H9 (cell line): ENCODE data around the gene ETNK2. TPM values are rescaled to one million over a fixed set of nuclear protein-coding genes. Genes with fewer than 3 reads are reported as not detected.

Experiments
- DNase-seq: peaks from one replicate; pipeline ENCODE4 v3.0.0-alpha.2; 2017
- H2AFZ ChIP-seq: one replicate; pipeline ENCODE4 v1.6.1; 2013; ENCODE audit warnings: mild to moderate bottlenecking, low read length, control low read depth, moderate library complexity
- H2AK5ac ChIP-seq: 2 replicates; pipeline ENCODE4 v1.6.1; 2013; ENCODE audit warnings: low read length, control low read depth, mixed read lengths; ENCODE audit not compliant: insufficient read length
- H2BK120ac ChIP-seq: one replicate; pipeline ENCODE4 v1.6.1; 2013; ENCODE audit warnings: low read depth, mild to moderate bottlenecking, low read length, control low read depth, inconsistent platforms; ENCODE audit not compliant: poor library complexity, severe bottlenecking
- H2BK12ac ChIP-seq: 2 replicates; pipeline ENCODE4 v1.6.1; 2013; ENCODE audit warnings: low read length, control low read depth, mixed read lengths, low read depth; ENCODE audit not compliant: insufficient read length
- H2BK15ac ChIP-seq: 2 replicates; pipeline ENCODE4 v1.6.1; 2013; ENCODE audit warnings: low read depth, low read length, control low read depth
- H2BK20ac ChIP-seq: one replicate; pipeline ENCODE4 v1.6.1; 2013; ENCODE audit warnings: low read depth, mild to moderate bottlenecking, low read length, control low read depth, inconsistent platforms; ENCODE audit not compliant: poor library complexity, severe bottlenecking
- H2BK5ac ChIP-seq: 2 replicates; pipeline ENCODE4 v1.6.1; 2013; ENCODE audit warnings: low read length, control low read depth, mixed read lengths; ENCODE audit not compliant: insufficient read length
- H3K14ac ChIP-seq: 2 replicates; pipeline ENCODE4 v1.6.1; 2013; ENCODE audit warnings: low read length, control low read depth; ENCODE audit not compliant: insufficient read depth
- H3K18ac ChIP-seq: 2 replicates; pipeline ENCODE4 v1.6.1; 2013; ENCODE audit warnings: low read depth, mild to moderate bottlenecking, mixed read lengths, low read length, control low read depth; ENCODE audit not compliant: insufficient read length
- H3K23ac ChIP-seq: 2 replicates; pipeline ENCODE4 v1.6.1; 2013; ENCODE audit warnings: low read length, control low read depth, mixed read lengths, low read depth; ENCODE audit not compliant: insufficient read length
- H3K23me2 ChIP-seq: 2 replicates; pipeline ENCODE4 v1.6.1; 2013; ENCODE audit warnings: low read depth, mild to moderate bottlenecking, mixed read lengths, low read length, control low read depth; ENCODE audit not compliant: insufficient read length, poor library complexity, severe bottlenecking
- H3K27ac ChIP-seq: 2 replicates; pipeline ENCODE4 v1.5.1; 2013; ENCODE audit warnings: low read length, control low read depth, mixed read lengths, low read depth; ENCODE audit not compliant: insufficient read length
- H3K27me3 ChIP-seq: 2 replicates; pipeline ENCODE4 v1.6.1; 2013; ENCODE audit warnings: low read length, control low read depth, inconsistent platforms; ENCODE audit not compliant: insufficient read depth
- H3K4ac ChIP-seq: 2 replicates; pipeline ENCODE4 v1.6.1; 2013; ENCODE audit warnings: low read depth, mild to moderate bottlenecking, control low read depth, inconsistent platforms, low read length, moderate library complexity
- H3K4me1 ChIP-seq: 2 replicates; pipeline ENCODE4 v1.6.1; 2013; ENCODE audit warnings: low read length, control low read depth, inconsistent platforms; ENCODE audit not compliant: insufficient read depth
- H3K4me2 ChIP-seq: 2 replicates; pipeline ENCODE4 v1.6.1; 2013; ENCODE audit warnings: low read length, control low read depth, mixed read lengths; ENCODE audit not compliant: insufficient read length, insufficient read depth
- H3K56ac ChIP-seq: 2 replicates; pipeline ENCODE4 v1.6.1; 2013; ENCODE audit warnings: low read depth, mild to moderate bottlenecking, mixed read lengths, low read length, control low read depth; ENCODE audit not compliant: insufficient read length
- H3K79me1 ChIP-seq: 2 replicates; pipeline ENCODE4 v1.6.1; 2013; ENCODE audit warnings: low read depth, mild to moderate bottlenecking, moderate library complexity, low read length, control low read depth, inconsistent platforms; ENCODE audit not compliant: insufficient read depth, poor library complexity, severe bottlenecking
- H3K79me2 ChIP-seq: 2 replicates; pipeline ENCODE4 v1.6.1; 2013; ENCODE audit warnings: low read length, control low read depth, inconsistent platforms; ENCODE audit not compliant: insufficient read depth
- H3K9ac ChIP-seq: 2 replicates; pipeline ENCODE4 v1.6.1; 2013; ENCODE audit warnings: low read length, control low read depth, mixed read lengths; ENCODE audit not compliant: insufficient read length; ENCODE audit errors: extremely low read depth
- H3K9me3 ChIP-seq: one replicate; pipeline ENCODE4 v1.6.1; 2013; ENCODE audit warnings: low read depth, low read length, inconsistent platforms; ENCODE audit not compliant: control insufficient read depth
- H3T11ph ChIP-seq: one replicate; pipeline ENCODE4 v1.6.1; 2013; ENCODE audit warnings: mild to moderate bottlenecking, low read length, control low read depth, inconsistent platforms
- H4K20me1 ChIP-seq: one replicate; pipeline ENCODE4 v1.6.1; 2013; ENCODE audit not compliant: control insufficient read depth, insufficient read length, insufficient read depth
- H4K5ac ChIP-seq: 2 replicates; pipeline ENCODE4 v1.6.1; 2013; ENCODE audit warnings: low read depth, mild to moderate bottlenecking, mixed read lengths, low read length, control low read depth; ENCODE audit not compliant: insufficient read length
- H4K8ac ChIP-seq: replicated peaks from 2 replicates; pipeline ENCODE4 v1.6.1; 2013; ENCODE audit warnings: low read length, control low read depth, mixed read lengths, low read depth; ENCODE audit not compliant: insufficient read length
- H4K91ac ChIP-seq: 2 replicates; pipeline ENCODE4 v1.6.1; 2013; ENCODE audit warnings: low read depth, mild to moderate bottlenecking, moderate library complexity, mixed read lengths, low read length, control low read depth; ENCODE audit not compliant: insufficient read length
- H3K27ac Mint-ChIP-seq, 3 experiments: 2 replicates in 2 of 3; 3 replicates in 1 of 3; pipeline ENCODE4 v1.8.0; 2020 to 2021; ENCODE audit warnings: mixed read lengths in 3 of 3, mild to moderate bottlenecking in 1 of 3, moderate library complexity in 1 of 3
- H3K27me3 Mint-ChIP-seq: 2 replicates; pipeline ENCODE4 v1.8.0; 2021; ENCODE audit warnings: low read depth, mild to moderate bottlenecking, moderate library complexity, mixed read lengths
- H3K36me3 Mint-ChIP-seq, 3 experiments: 2 replicates in 2 of 3; 3 replicates in 1 of 3; pipeline ENCODE4 v1.8.0; 2020 to 2021; ENCODE audit warnings: low read depth in 3 of 3, mixed read lengths in 3 of 3; ENCODE audit not compliant: insufficient read depth in 1 of 3
- H3K4me1 Mint-ChIP-seq, 2 experiments: 2 replicates each; pipeline ENCODE4 v1.8.0; 2020; ENCODE audit warnings: mixed read lengths in 2 of 2
- H3K4me3 Mint-ChIP-seq, 2 experiments: 2 replicates in 1 of 2; 3 replicates in 1 of 2; pipeline ENCODE4 v1.8.0; 2020 to 2021; ENCODE audit warnings: mild to moderate bottlenecking in 2 of 2, mixed read lengths in 2 of 2, moderate library complexity in 1 of 2
- H3K9me3 Mint-ChIP-seq, 2 experiments: 2 replicates in 1 of 2; 3 replicates in 1 of 2; pipeline ENCODE4 v1.8.0; 2020; ENCODE audit warnings: mild to moderate bottlenecking in 2 of 2, mixed read lengths in 2 of 2, moderate library complexity in 1 of 2
- WGBS: extraction: QIAGEN DNeasy Blood & Tissue Kit; methylation state at CpG from one replicate; pipeline ENCODE4 v1.1.7; 2013; ENCODE audit warnings: missing lambda C conversion rate, low lambda C conversion rate, mixed read lengths; ENCODE audit not compliant: insufficient read length; ENCODE audit errors: extremely low coverage; 5-methylcytosine and 5-hydroxymethylcytosine counted together
- total RNA-seq: library from RNA; stranded (reverse); gene quantifications from 2 replicates; pipeline ENCODE4 v1.2.1, GENCODE V29; 2021
- TF ChIP-seq, protein P1 (sequence below): fragments of 200-600 bp; sonication (generic); conservative IDR thresholded peaks from 3 replicates; pipeline ENCODE4 v1.8.0; 2021; ENCODE audit warnings: antibody characterized with exemption, mild to moderate bottlenecking

ETNK2 gene
- total RNA-seq, 1 experiment from 2014 or later, result 17.6 TPM

DNA sequence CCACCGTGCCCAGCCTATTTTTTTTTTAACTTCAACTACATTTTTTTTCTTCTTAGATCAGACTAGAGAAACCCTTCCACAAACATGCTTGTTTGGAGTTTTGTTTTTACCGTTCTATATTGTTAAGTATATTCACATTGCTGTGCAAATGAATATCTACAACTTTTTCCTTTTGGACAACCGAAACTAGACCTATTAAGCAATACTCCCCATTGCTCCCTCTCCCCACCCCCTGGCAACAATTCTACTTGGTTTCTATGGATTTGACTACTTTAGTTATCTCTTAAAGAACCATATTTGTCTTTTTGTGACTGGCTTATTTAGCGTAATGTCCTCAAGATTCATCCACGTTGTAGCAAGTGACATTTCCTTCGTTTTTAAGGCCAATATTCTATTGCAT, 19.1 kb downstream of the ETNK2 start:
- Histone ChIP-seq H4K91ac (no peak overlapping the region), H2BK120ac (no peak overlapping the region), H4K20me1 (no peaks in the 10 kb centered on the region), H3K9ac (no peak overlapping the region), H4K8ac (no peak overlapping the region), H3K9me3 (no peaks in the 10 kb centered on the region), H2AK5ac (no peak overlapping the region), H3K14ac (no peak overlapping the region), H3K79me1 (no peaks in the 10 kb centered on the region), H3K4me1 (no peaks in the 10 kb centered on the region; the same call in 1 of the 2 replicates), H2BK20ac (no peak overlapping the region), H2BK15ac (no peak overlapping the region), H3K23ac (no peak overlapping the region), H3K27ac (no peak overlapping the region), H3K27me3 (no peaks in the 10 kb centered on the region), H3K18ac (no peak overlapping the region), H3K4me2 (no peak overlapping the region), H2BK12ac (no peak overlapping the region), H2BK5ac (no peak overlapping the region), H3K23me2 (peaks cover 4% of the 10 kb centered on the region), H3K79me2 (no peaks in the 10 kb centered on the region), H3K56ac (no peak overlapping the region), H2AFZ (no peak overlapping the region), H3K4ac (no peak overlapping the region), H4K5ac (no peak overlapping the region), H3T11ph (no peak overlapping the region)
- no peak overlapping the region for H3K27ac Mint-ChIP-seq
- DNase-seq, result no peak
- H3K27me3 Mint-ChIP-seq, result no peaks in the 10 kb centered on the region; the same call in 1 of the 2 replicates
- no CpG with 5 or more reads among the region's 6 CpGs for WGBS
- H3K9me3 Mint-ChIP-seq, result no peaks in the 10 kb centered on the region; a peak in 1 of 5 replicates
- peaks cover 21 to 27% of the 10 kb centered on the region in 2 experiments for H3K4me1 Mint-ChIP-seq
- TF ChIP-seq, protein P1, sequence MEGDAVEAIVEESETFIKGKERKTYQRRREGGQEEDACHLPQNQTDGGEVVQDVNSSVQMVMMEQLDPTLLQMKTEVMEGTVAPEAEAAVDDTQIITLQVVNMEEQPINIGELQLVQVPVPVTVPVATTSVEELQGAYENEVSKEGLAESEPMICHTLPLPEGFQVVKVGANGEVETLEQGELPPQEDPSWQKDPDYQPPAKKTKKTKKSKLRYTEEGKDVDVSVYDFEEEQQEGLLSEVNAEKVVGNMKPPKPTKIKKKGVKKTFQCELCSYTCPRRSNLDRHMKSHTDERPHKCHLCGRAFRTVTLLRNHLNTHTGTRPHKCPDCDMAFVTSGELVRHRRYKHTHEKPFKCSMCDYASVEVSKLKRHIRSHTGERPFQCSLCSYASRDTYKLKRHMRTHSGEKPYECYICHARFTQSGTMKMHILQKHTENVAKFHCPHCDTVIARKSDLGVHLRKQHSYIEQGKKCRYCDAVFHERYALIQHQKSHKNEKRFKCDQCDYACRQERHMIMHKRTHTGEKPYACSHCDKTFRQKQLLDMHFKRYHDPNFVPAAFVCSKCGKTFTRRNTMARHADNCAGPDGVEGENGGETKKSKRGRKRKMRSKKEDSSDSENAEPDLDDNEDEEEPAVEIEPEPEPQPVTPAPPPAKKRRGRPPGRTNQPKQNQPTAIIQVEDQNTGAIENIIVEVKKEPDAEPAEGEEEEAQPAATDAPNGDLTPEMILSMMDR, result no peak
- peaks cover 0 to 36% (median 5%) of the 10 kb centered on the region in 3 experiments; a peak in 5 of 7 replicates for H3K36me3 Mint-ChIP-seq
- no peak overlapping the region for H3K4me3 Mint-ChIP-seq
